K562 (cell line): ENCODE measurements around the gene NUTF2. TPM values are rescaled to one million over a fixed set of nuclear protein-coding genes. Genes with fewer than 3 reads are reported as not detected.
A peak's percentile ranks its signal among the peaks of the same experiment; 100 is the strongest.

Experiments
- ATAC-seq: fragments of 200-7000 bp; cut with Tn5 transposase; 3 replicates; pipeline ENCODE4 v1.9.1; 2020; ENCODE audit warnings: moderate library complexity
- BruUV-seq: library from RNA; stranded (reverse); fragments of 400-500 nt; replicated peaks from 2 replicates; lab custom pipeline; 2021; lab: Mats Ljungman, UMichigan
- CTCF ChIA-PET: fragments of 300-600 bp; formaldehyde crosslinking; extraction: SDS; loops from one replicate; lab custom pipeline; 2021; ENCODE audit warnings: low intra/inter-chr PET ratio; lab: Yijun Ruan, JAX
- POLR2A ChIA-PET: fragments of 300-600, 350-650 bp; sonication (Branson Sonifier 250); formaldehyde crosslinking; extraction: SDS; loops from one replicate; lab custom pipeline; 2021; ENCODE audit warnings: antibody characterized with exemption, inconsistent platforms; lab: Yijun Ruan, JAX
- DNase-seq, 4 experiments: peaks; one replicate each; pipeline versions ENCODE4 v3.0.0 to v3.0.0-alpha.2; 2011 to 2018; ENCODE audit warnings: low spot score in 3 of 4, mixed read lengths in 3 of 4; ENCODE audit errors: extremely low read depth in 1 of 4
- FAIRE-seq: peaks from 2 replicates; lab custom pipeline; 2011; peaks lifted over from hg19 to GRCh38; lab: Jason Lieb, UNC
- H2AFZ ChIP-seq: 2 replicates; pipeline ENCODE4 v1.6.0; 2011; ENCODE audit warnings: low read depth, low read length, control low read depth, inconsistent platforms
- H3K27ac ChIP-seq: fragments of 200-600 bp; 3 replicates; pipeline ENCODE4 v1.8.0; 2011; ENCODE audit warnings: low read depth, mild to moderate bottlenecking, control low read depth, inconsistent platforms, low read length, moderate library complexity, mixed read lengths; ENCODE audit errors: extremely low read depth
- H3K27me3 ChIP-seq, 2 experiments: fragments of 300-600 bp in 1 of 2; 2 replicates in 1 of 2; 3 replicates in 1 of 2; pipeline versions ENCODE4 v1.6.0 to v1.8.0; 2011; ENCODE audit warnings: inconsistent platforms in 2 of 2, low read length in 2 of 2, mild to moderate bottlenecking in 1 of 2, mixed read lengths in 1 of 2, moderate library complexity in 1 of 2; ENCODE audit not compliant: control insufficient read depth in 2 of 2, insufficient read depth in 2 of 2
- H3K36me3 ChIP-seq: fragments of 300-600 bp; 3 replicates; pipeline ENCODE4 v1.8.0; 2011; ENCODE audit warnings: mild to moderate bottlenecking, low read length, inconsistent platforms; ENCODE audit not compliant: control insufficient read depth, insufficient read depth
- H3K4me1 ChIP-seq, 2 experiments: fragments of 200-600 bp in 1 of 2; replicated peaks in 1 of 2; 2 replicates in 1 of 2; 3 replicates in 1 of 2; pipeline versions ENCODE4 v1.5.1 to v1.8.0; 2011; ENCODE audit warnings: inconsistent platforms in 2 of 2, low read length in 2 of 2, mild to moderate bottlenecking in 1 of 2, mixed read lengths in 1 of 2, moderate library complexity in 1 of 2; ENCODE audit not compliant: control insufficient read depth in 2 of 2, insufficient read depth in 2 of 2
- H3K4me2 ChIP-seq: 2 replicates; pipeline ENCODE4 v1.6.1; 2011; ENCODE audit warnings: low read length, control low read depth, inconsistent platforms, mixed read lengths; ENCODE audit not compliant: insufficient read depth
- H3K4me3 ChIP-seq: fragments of 200-600 bp; sonication (generic), shearing (Covaris generic); 2 replicates; pipeline ENCODE4 v1.5.1; 2016; ENCODE audit warnings: control low read depth, inconsistent platforms
- H3K79me2 ChIP-seq: fragments of 200-600 bp; 3 replicates; pipeline ENCODE4 v1.8.0; 2011; ENCODE audit warnings: low read length, inconsistent platforms; ENCODE audit not compliant: control insufficient read depth, insufficient read depth
- H3K9ac ChIP-seq, 2 experiments: 2 replicates each; pipeline versions ENCODE4 v1.6.0 to v1.6.1; 2011; ENCODE audit warnings: low read depth in 2 of 2, low read length in 2 of 2, control low read depth in 1 of 2, inconsistent platforms in 1 of 2, mild to moderate bottlenecking in 1 of 2, mixed read lengths in 1 of 2; ENCODE audit not compliant: insufficient read depth in 1 of 2
- H3K9me1 ChIP-seq: one replicate; pipeline ENCODE4 v1.6.0; 2011; ENCODE audit warnings: inconsistent platforms, mild to moderate bottlenecking, low read length, moderate library complexity; ENCODE audit not compliant: control insufficient read depth, insufficient read depth
- H3K9me3 ChIP-seq: replicated peaks from 2 replicates; pipeline ENCODE4 v1.5.1; 2011; ENCODE audit warnings: low read depth, low read length, inconsistent platforms; ENCODE audit not compliant: control insufficient read depth, insufficient read depth
- H4K20me1 ChIP-seq: replicated peaks from 2 replicates; pipeline ENCODE4 v1.6.1; 2011; ENCODE audit warnings: low read length, inconsistent platforms, mixed read lengths; ENCODE audit not compliant: control insufficient read depth, insufficient read depth
- CREB1 ChIP-seq, 2 experiments: sonication (generic) in 1 of 2; formaldehyde crosslinking in 1 of 2; IDR thresholded peaks; 2 replicates each; pipeline versions ENCODE4 v1.6.1 to v1.8.0; 2012 to 2022; ENCODE audit warnings: inconsistent platforms in 1 of 2, mild to moderate bottlenecking in 1 of 2, missing genetic modification reagents in 1 of 2, moderate library complexity in 1 of 2
- ETV1 ChIP-seq: fragments of 450-650 bp; conservative IDR thresholded peaks from 2 replicates; pipeline ENCODE4 v1.6.1; 2016; ENCODE audit warnings: missing genetic modification characterization, control low read depth, low read depth, missing compliant biosample characterization
- HDGF ChIP-seq: fragments of 450-650 bp; IDR thresholded peaks from 2 replicates; pipeline ENCODE4 v1.6.1; 2016
- JUN ChIP-seq, 2 experiments: sonication (generic) in 1 of 2; formaldehyde crosslinking in 1 of 2; IDR thresholded peaks; 2 replicates each; pipeline versions ENCODE4 v1.6.1 to v1.8.0; 2012 to 2022; ENCODE audit warnings: borderline replicate concordance in 2 of 2, mild to moderate bottlenecking in 2 of 2, improper control_type of control experiment in 1 of 2, low read depth in 1 of 2, low read length in 1 of 2, missing genetic modification reagents in 1 of 2
- LCOR ChIP-seq: sonication (generic); formaldehyde crosslinking; IDR thresholded peaks from 2 replicates; pipeline ENCODE4 v1.8.0; 2022; ENCODE audit warnings: mild to moderate bottlenecking, missing genetic modification reagents
- NFE2 ChIP-seq: IDR thresholded peaks from 2 replicates; pipeline ENCODE4 v1.6.1; 2014; ENCODE audit warnings: antibody characterized with exemption, low read depth
- POLR3G ChIP-seq: IDR thresholded peaks from 2 replicates; pipeline ENCODE4 v1.6.1; 2011; ENCODE audit not compliant: insufficient read length, insufficient replicate concordance; ENCODE audit errors: extremely low read depth
- RBBP5 ChIP-seq: fragments of 200-600 bp; sonication (generic); IDR thresholded peaks from 2 replicates; pipeline ENCODE4 v1.6.1; 2012; ENCODE audit warnings: borderline replicate concordance, mild to moderate bottlenecking, low read length, control low read depth, inconsistent platforms; ENCODE audit not compliant: insufficient read depth, poor library complexity, severe bottlenecking
- RBM15 ChIP-seq: fragments of 200-400 bp; formaldehyde crosslinking; IDR thresholded peaks from 2 replicates; pipeline ENCODE4 v1.6.1; 2018; ENCODE audit warnings: mild to moderate bottlenecking, low read length, moderate library complexity; ENCODE audit not compliant: insufficient read depth
- TAF15 ChIP-seq: fragments of 200-400 bp; formaldehyde crosslinking; IDR thresholded peaks from 2 replicates; pipeline ENCODE4 v1.6.1; 2017; ENCODE audit warnings: mild to moderate bottlenecking, low read depth, low read length, moderate library complexity
- TAF7 ChIP-seq: fragments of 450-650 bp; IDR thresholded peaks from 2 replicates; pipeline ENCODE4 v1.6.1; 2016; ENCODE audit warnings: missing genetic modification characterization, missing compliant biosample characterization
- TAF9B ChIP-seq: fragments of 450-650 bp; IDR thresholded peaks from 2 replicates; pipeline ENCODE4 v1.6.1; 2018; ENCODE audit warnings: mild to moderate bottlenecking; ENCODE audit not compliant: partially characterized antibody
- WGBS: fragments of 100-300 bp; shearing (Covaris generic); methylation state at CpG from one replicate; pipeline ENCODE4 v1.1.6; 2016; ENCODE audit warnings: low coverage, mixed read lengths; ENCODE audit not compliant: insufficient coverage; ENCODE audit errors: missing lambda C conversion rate; 5-methylcytosine and 5-hydroxymethylcytosine counted together
- in situ Hi-C: fragments of 300-500 bp; cut with MboI; formaldehyde crosslinking; loops from 4 replicates; pipeline ENCODE4 v1.15.0; 2018; ENCODE audit warnings: inconsistent platforms, mixed read lengths
- intact Hi-C: fragments of 100-400 bp; cut with micrococcal nuclease; formaldehyde crosslinking; loops from 2 replicates; pipeline ENCODE4 v1.14.2; 2022
- polyA plus RNA-seq, 8 experiments: library from polyadenylated mRNA; depleted of rRNA in 4 of 8; stranded (reverse) in 5 of 8; unstranded in 3 of 8; fragments of >200 nt; fragmentation: Nextera tagmentation in 2 of 8; fragmentation: Illumina TruSeq in 1 of 8; extraction: Ambion mirVana in 2 of 8; extraction: Trizol in 1 of 8; gene quantifications; 2 replicates each; pipeline versions ENCODE4 v1.2.1 to v1.2.3, GENCODE V29; 2011 to 2014; ENCODE audit warnings: inconsistent platforms in 1 of 8, missing spikeins in 1 of 8
- total RNA-seq, 7 experiments: library from RNA; depleted of rRNA in 6 of 7; stranded (reverse); fragments of >200 nt in 6 of 7; fragmentation: Illumina TruSeq in 2 of 7; extraction: Trizol in 2 of 7; gene quantifications; 2 replicates each; pipeline versions ENCODE4 v1.2.1 to v1.2.3, GENCODE V29; 2011 to 2021; ENCODE audit warnings: low replicate concordance in 1 of 7
- TF ChIP-seq, protein P1 (sequence below): sonication (generic); formaldehyde crosslinking; IDR thresholded peaks from 2 replicates; pipeline ENCODE4 v1.9.0; 2022; ENCODE audit warnings: mild to moderate bottlenecking, missing genetic modification reagents

Gene NUTF2
- total and polyA plus RNA-seq, 9 of the 15 experiments (the other 6 are each of a cell fraction or from before 2014, with no cell fraction given) = 106 to 248 (median 147) TPM

DNA sequence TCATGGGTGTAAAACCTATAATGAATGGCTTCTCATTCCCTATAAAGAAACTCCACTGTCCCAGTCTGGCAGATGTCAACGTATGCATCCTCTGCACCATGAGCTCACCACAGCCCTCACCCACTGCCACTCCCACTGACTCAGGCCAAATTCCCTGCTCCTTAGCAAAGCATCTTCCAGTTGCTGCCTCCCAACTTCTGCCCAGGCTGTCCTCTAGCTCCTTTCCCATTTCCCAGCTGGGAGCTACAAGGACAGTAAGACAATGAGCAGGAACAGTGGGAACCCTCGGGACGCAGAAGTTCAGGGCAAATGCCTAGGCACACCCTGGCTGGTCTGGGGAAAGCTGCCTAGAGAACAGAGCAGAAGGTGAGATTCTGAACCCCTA, 13.7 kb upstream of the NUTF2 start (continued):
- 0 out of 2 replicates have a peak, but pooled peaks have one; percentile 43 for TF ChIP-seq HDGF
- TF ChIP-seq, all 486 proteins: peak for 6

DNA sequence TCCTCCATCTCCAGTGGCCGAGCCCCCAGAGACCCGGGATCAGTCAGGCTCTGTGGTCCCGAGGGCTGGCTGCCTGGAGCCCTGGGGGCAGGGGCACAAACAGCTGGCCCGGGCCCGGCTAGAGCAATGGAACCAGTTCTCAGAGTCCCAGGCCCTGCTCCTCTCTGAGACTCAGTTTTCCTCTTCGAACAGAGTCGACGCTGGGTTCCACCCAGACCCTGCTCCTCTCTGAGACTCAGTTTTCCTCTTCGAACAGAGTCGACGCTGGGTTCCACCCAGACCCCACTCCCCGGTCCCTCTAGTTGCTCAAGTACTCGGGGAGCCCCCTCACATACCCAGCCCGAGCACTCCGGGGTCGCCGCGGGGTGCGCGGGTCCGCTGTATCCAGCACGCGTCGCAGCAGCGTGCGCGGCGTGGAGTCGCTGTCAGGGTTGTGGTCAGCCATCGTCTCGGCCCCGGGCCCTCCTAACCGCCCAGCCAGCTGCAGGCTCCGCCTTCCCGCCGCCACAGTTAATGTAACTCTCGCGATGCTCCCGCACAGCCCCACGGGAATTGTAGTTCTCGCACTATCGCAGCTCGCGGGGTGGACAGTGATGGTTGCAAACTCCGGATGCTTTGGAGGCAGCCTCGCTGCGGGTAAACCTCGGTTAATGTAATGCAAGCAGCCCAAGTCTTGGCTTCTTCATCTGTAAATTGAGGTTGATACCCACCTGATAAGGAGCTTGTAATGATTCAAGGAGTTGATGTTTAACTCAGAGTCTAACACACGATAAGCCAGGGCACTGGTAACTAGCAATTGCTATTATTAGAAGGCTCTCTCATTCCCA, 13.1 kb upstream of the NUTF2 start:
- Histone ChIP-seq H4K20me1 (no peaks in the 10 kb centered on the region; the same call in 1 of the 2 replicates), H3K4me1 (peaks cover 11 to 24% of the 10 kb centered on the region in 2 experiments; a peak in 4 of 5 replicates), H3K4me3 (peak overlapping the region; percentile 67), H3K79me2 (peaks cover 17% of the 10 kb centered on the region), H3K36me3 (peaks cover 38% of the 10 kb centered on the region; the same call in 2 of the 3 replicates), H3K4me2 (peak overlapping the region; percentile 93), H3K27ac (peak overlapping the region; percentile 68), H2AFZ (peak overlapping the region; percentile 98), H3K9ac (peak overlapping the region; percentile 87 to 96), H3K9me1 (no peaks in the 10 kb centered on the region), H3K27me3 (no peaks in the 10 kb centered on the region), H3K9me3 (no peaks in the 10 kb centered on the region)
- POLR2A ChIA-PET = interaction anchor here (0.6 to 3.9 kb wide), 9 partner anchors 9 to 158 kb away, joined by 3 to 19 read pairs (median 5); partner anchors contain the start of genes RANBP10 and TSNAXIP1
- TSS peak; percentile 76 for BruUV-seq
- under 1% methylated on average over 49 of the region's 49 CpGs for WGBS
- peak; percentile 100 for ATAC-seq
- peak; percentile 97 for FAIRE-seq
- in situ Hi-C loops = no loop called here
- CTCF ChIA-PET = no interaction called here
- intact Hi-C loops = no loop called here
- peak; percentile 95 to 97 (median 96) for DNase-seq
- TF ChIP-seq, protein P1, sequence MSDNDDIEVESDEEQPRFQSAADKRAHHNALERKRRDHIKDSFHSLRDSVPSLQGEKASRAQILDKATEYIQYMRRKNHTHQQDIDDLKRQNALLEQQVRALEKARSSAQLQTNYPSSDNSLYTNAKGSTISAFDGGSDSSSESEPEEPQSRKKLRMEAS = peak; percentile 91
- no peak for TF ChIP-seq RBM15
- peak; percentile 26 for TF ChIP-seq ETV1 (tag)
- TF ChIP-seq JUN (IDR thresholded peaks at IDR 0.05; ENCODE audit: borderline replicate concordance, low read depth, low read length) = no peak
- TF ChIP-seq JUN (CRISPR knock-in tag; IDR thresholded peaks at IDR 0.05; ENCODE audit: borderline replicate concordance) = peak; percentile 62; the same call in 1 of the 2 replicates
- TF ChIP-seq NFE2 = peak; percentile 10; the same call in 1 of the 2 replicates
- peak; percentile 95 for TF ChIP-seq TAF7 (tag)
- peak; percentile 70 for TF ChIP-seq RBBP5
- no peak for TF ChIP-seq TAF15
- TF ChIP-seq POLR3G = no peak
- peak; percentile 75 for TF ChIP-seq TAF9B
- TF ChIP-seq CREB1 (IDR thresholded peaks at IDR 0.05) = peak; percentile 55
- TF ChIP-seq CREB1 (CRISPR knock-in tag; IDR thresholded peaks at IDR 0.05) = peak; percentile 69; the same call in 1 of the 2 replicates
- TF ChIP-seq LCOR (CRISPR knock-in tag) = peak; percentile 56
